Spleen (tissue), 7 donors: ENCODE measurements around the gene CD34.

Source experiments
- CTCF ChIP-seq, 11 experiments: fragments of 200-600 bp in 7 of 11; fragments of 450-650 bp in 4 of 11; sonication (generic) in 4 of 11; IDR thresholded peaks in 8 of 11; conservative IDR thresholded peaks in 3 of 11; 1 replicate in 7 of 11; 2 replicates in 4 of 11; pipeline versions ENCODE4 v1.4.0 to v1.8.0; 2016 to 2021; ENCODE audit warnings: antibody characterized with exemption in 11 of 11, inconsistent platforms in 4 of 11, mild to moderate bottlenecking in 1 of 11
- POLR2A ChIP-seq, 3 donors: fragments of 450-650 bp; IDR thresholded peaks; one replicate each; pipeline ENCODE4 v1.5.1; 2017; ENCODE audit warnings: antibody characterized with exemption in 3 of 3, mild to moderate bottlenecking in 1 of 3
- donor health status: DM: no; HTN: no; CAD: no; lungs with moderate emphysema.
- donor health status: DM: no; HTN: no; CAD: no.
- donor health status: DM: no; HTN: no; CAD: no.

GRCh38 chr1:207897188-207897587, 13.7 kb downstream of the CD34 start:
- TF ChIP-seq POLR2A (IDR thresholded peaks at IDR 0.05) (no peak), CTCF (IDR thresholded peaks at IDR 0.05 in 8 of 11, conservative IDR thresholded peaks at IDR 0.05 in 3 of 11) (peak in 6 of 11 experiments; percentile 7 to 30 (median 16))
